GM12878 (cell line): ENCODE data around the gene TNP2. TPM values are rescaled to one million over a fixed set of nuclear protein-coding genes. Genes with fewer than 3 reads are reported as not detected.

Experiments used
- ATF7 ChIP-seq: fragments of 450-650 bp; IDR thresholded peaks from 2 replicates; pipeline ENCODE4 v1.6.1; 2016; ENCODE audit warnings: low read depth, mild to moderate bottlenecking
- BCL3 ChIP-seq: IDR thresholded peaks from 2 replicates; pipeline ENCODE4 v1.6.1; 2011; ENCODE audit warnings: borderline replicate concordance, low read depth, mild to moderate bottlenecking, moderate library complexity, low read length; ENCODE audit not compliant: insufficient read depth, poor library complexity, severe bottlenecking
- CBX5 ChIP-seq: sonication (generic); IDR thresholded peaks from 2 replicates; pipeline ENCODE4 v1.6.1; 2016; ENCODE audit warnings: low read depth, moderate library complexity, mild to moderate bottlenecking, inconsistent platforms
- CEBPZ ChIP-seq: fragments of 150-350 bp; IDR thresholded peaks from 2 replicates; pipeline ENCODE4 v1.6.1; 2016; ENCODE audit warnings: low read depth, low read length
- CHD1 ChIP-seq: IDR thresholded peaks from 2 replicates; pipeline ENCODE4 v1.6.1; 2012; ENCODE audit warnings: low read depth, low read length, improper control_type of control experiment
- CREM ChIP-seq: IDR thresholded peaks from 2 replicates; pipeline ENCODE4 v1.6.1; 2014; ENCODE audit warnings: antibody characterized with exemption, low read depth
- E4F1 ChIP-seq: fragments of 450-650 bp; IDR thresholded peaks from 2 replicates; pipeline ENCODE4 v1.6.1; 2018; ENCODE audit warnings: borderline replicate concordance, mild to moderate bottlenecking; ENCODE audit not compliant: partially characterized antibody
- ESRRA ChIP-seq: IDR thresholded peaks from 2 replicates; pipeline ENCODE4 v1.6.1; 2012; ENCODE audit warnings: mild to moderate bottlenecking, low read length, improper control_type of control experiment
- FOXM1 ChIP-seq: IDR thresholded peaks from 2 replicates; pipeline ENCODE4 v1.6.1; 2012; ENCODE audit warnings: low read depth, mild to moderate bottlenecking, inconsistent platforms, low read length, moderate library complexity
- IKZF1 ChIP-seq: fragments of 450-650 bp; conservative IDR thresholded peaks from 2 replicates; pipeline ENCODE4 v1.6.1; 2017; ENCODE audit warnings: antibody characterized with exemption, mild to moderate bottlenecking
- KLF5 ChIP-seq: fragments of 450-650 bp; IDR thresholded peaks from 2 replicates; pipeline ENCODE4 v1.6.1; 2014; ENCODE audit warnings: mild to moderate bottlenecking; ENCODE audit not compliant: partially characterized antibody
- MXI1 ChIP-seq: fragments of 150-350 bp; IDR thresholded peaks from 2 replicates; pipeline ENCODE4 v1.6.1; 2011; ENCODE audit warnings: low read depth, mild to moderate bottlenecking, inconsistent platforms, low read length, improper control_type of control experiment
- SREBF2 ChIP-seq: IDR thresholded peaks from 2 replicates; pipeline ENCODE4 v1.6.1; 2012; ENCODE audit warnings: mild to moderate bottlenecking, low read length
- STAT1 ChIP-seq: fragments of 450-650 bp; conservative IDR thresholded peaks from 2 replicates; pipeline ENCODE4 v1.6.1; 2014; ENCODE audit warnings: antibody characterized with exemption, mild to moderate bottlenecking
- ZBTB40 ChIP-seq: fragments of 450-650 bp; IDR thresholded peaks from 2 replicates; pipeline ENCODE4 v1.6.1; 2016; ENCODE audit warnings: mild to moderate bottlenecking, moderate library complexity, borderline replicate concordance
- ZNF217 ChIP-seq: fragments of 450-650 bp; IDR thresholded peaks from 2 replicates; pipeline ENCODE4 v1.6.1; 2017; ENCODE audit warnings: antibody characterized with exemption, mild to moderate bottlenecking
- ZNF274 ChIP-seq: IDR thresholded peaks from one replicate; pipeline ENCODE4 v1.8.0; 2011; ENCODE audit not compliant: insufficient read length, insufficient read depth
- ZNF384 ChIP-seq: IDR thresholded peaks from 2 replicates; pipeline ENCODE4 v1.6.1; 2012; ENCODE audit warnings: low read depth, mild to moderate bottlenecking, low read length, improper control_type of control experiment, borderline replicate concordance
- ZSCAN29 ChIP-seq: fragments of 450-650 bp; IDR thresholded peaks from 2 replicates; pipeline ENCODE4 v1.6.1; 2017; ENCODE audit warnings: mild to moderate bottlenecking, moderate library complexity
- polyA plus RNA-seq, 11 experiments: library from polyadenylated mRNA; depleted of rRNA in 4 of 11; unstranded in 6 of 11; stranded (reverse) in 5 of 11; fragments of >200 nt; fragmentation: Nextera tagmentation in 4 of 11; fragmentation: Illumina TruSeq in 1 of 11; extraction: Ambion mirVana in 4 of 11; extraction: Trizol in 1 of 11; gene quantifications; 1 replicate in 1 of 11; 2 replicates in 10 of 11; pipeline versions ENCODE4 v1.2.1 to v1.2.3, GENCODE V29; 2011 to 2016; ENCODE audit warnings: inconsistent platforms in 2 of 11, missing spikeins in 2 of 11, low read depth in 1 of 11
- total RNA-seq, 4 experiments: library from RNA; depleted of rRNA in 3 of 4; stranded (reverse); fragments of >200 nt in 3 of 4; fragmentation: Illumina TruSeq in 1 of 4; extraction: Trizol in 1 of 4; gene quantifications; 2 replicates each; pipeline versions ENCODE4 v1.2.1 to v1.2.3, GENCODE V29; 2013 to 2021

Gene TNP2
- total and polyA plus RNA-seq, 10 of the 15 experiments (the other 5 are each of a cell fraction or from before 2014, with no cell fraction given) = not detected

GRCh38 chr16:11224096-11224893 is 44.8 kb downstream of the TNP2 start (continued):
- no peak for TF ChIP-seq E4F1
- TF ChIP-seq SREBF2 = no peak
- no peak for TF ChIP-seq ZSCAN29
- TF ChIP-seq BCL3 = peak; percentile 28
- TF ChIP-seq ZNF217 = no peak
- no peak; the same call in 1 of the 2 replicates for TF ChIP-seq ZNF384
- no peak for TF ChIP-seq CEBPZ
- no peak for TF ChIP-seq CHD1
- no peak for TF ChIP-seq ATF7
- no peak for TF ChIP-seq STAT1
- no peak for TF ChIP-seq FOXM1
- TF ChIP-seq ESRRA = no peak
- TF ChIP-seq IKZF1 = no peak
- no peak; the same call in 1 of the 2 replicates for TF ChIP-seq ZBTB40
- no peak for TF ChIP-seq CREM
- no peak for TF ChIP-seq MXI1
- no peak for TF ChIP-seq KLF5
- TF ChIP-seq CBX5 = no peak
- TF ChIP-seq ZNF274 = no peak
